Stimulated activated CD4-positive, alpha-beta T cell treated with anti-CD3 and anti-CD28 coated beads, TNF-alpha, amount 100 ng/mL, for 4 hours (primary cell): ENCODE results near the gene CAMKMT.

Experiments
- DNase-seq, 3 experiments: peaks; one replicate each; pipeline ENCODE4 v3.0.0-alpha.2; 2020; ENCODE audit warnings: low read depth in 3 of 3

Gene CAMKMT

GRCh38 chr2:44444881-44445280 is 83.1 kb downstream of the CAMKMT start:
- no peak for DNase-seq

DNA sequence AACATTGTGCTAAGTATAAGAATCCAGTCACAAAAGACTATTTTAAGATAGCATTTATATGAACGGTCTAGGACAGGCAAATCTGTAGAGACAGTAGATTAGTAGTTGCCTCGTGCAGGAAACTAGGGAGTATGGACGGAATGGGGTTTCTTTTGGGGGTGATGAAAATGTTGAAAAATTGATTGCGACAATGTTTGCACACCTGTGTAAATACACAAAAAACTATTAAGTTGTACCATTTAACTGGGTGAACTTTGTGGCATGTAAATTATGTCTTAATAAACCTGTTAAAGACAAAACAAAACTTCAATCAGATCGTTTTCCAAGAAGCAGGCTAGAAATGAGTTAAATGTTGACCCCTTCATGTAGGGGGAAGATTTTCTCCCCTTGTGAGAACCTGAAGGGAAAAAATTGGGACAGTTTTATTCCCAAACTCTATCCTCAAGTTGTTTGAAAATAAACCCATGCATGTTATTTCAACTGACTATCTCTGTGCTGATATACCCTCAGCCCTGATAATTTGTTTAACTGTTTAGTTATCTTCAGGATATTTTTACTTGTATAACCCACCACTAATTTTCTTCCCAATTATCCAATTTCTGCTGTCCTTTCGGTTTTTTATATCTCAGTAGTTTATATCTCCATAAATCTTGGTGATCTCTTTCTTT is 87.2 kb downstream of the CAMKMT start:
- DNase-seq: no peak

GRCh38 chr2:44450082-44450481 is 88.3 kb downstream of the CAMKMT start:
- DNase-seq: no peak

- DNase-seq: no peak
Measured at GRCh38 chr2:44450806-44451205, 89.1 kb downstream of the CAMKMT start.

GRCh38 chr2:44452069-44452583 is 90.4 kb downstream of the CAMKMT start:
- DNase-seq: no peak

DNA sequence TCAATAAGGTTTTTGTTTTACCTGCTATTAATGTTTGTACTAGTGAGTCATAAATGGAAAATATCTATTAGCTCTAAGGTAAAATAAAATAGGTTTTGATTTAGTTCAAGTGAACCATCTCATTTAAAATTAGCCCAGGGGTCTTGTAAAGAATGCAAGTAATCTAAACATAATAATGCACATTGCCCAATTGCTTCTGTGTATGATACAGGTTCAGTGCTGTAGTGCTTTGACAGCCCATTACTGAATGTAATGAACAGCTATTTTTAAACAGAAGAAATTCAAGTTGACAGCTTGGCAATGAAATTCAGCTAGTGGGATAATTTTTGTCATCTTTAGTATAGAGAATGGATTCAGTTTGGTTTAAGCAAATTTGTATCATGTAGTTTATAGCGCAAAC is 91.5 kb downstream of the CAMKMT start:
- DNase-seq: no peak

GRCh38 chr2:44455877-44456276 is 94.1 kb downstream of the CAMKMT start:
- DNase-seq: no peak

DNA sequence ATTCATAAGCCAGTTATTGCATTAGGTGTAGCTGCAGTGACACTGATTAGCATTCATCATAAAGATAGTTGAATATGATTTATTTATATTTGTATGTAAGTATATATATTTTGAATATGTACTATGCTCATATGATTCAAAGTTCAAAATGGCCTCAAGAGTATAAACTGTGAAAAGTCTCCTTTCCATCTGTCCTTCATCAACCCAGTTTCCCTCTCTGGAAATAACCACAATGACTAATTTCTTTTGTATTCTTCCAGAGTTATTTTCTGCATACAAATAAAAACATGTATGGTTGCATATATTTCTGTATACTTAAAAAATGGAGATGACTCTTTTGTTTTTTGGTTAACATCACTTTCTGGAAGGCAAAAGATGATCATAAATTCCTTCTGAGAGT is 95.2 kb downstream of the CAMKMT start:
- no peak for DNase-seq

DNA sequence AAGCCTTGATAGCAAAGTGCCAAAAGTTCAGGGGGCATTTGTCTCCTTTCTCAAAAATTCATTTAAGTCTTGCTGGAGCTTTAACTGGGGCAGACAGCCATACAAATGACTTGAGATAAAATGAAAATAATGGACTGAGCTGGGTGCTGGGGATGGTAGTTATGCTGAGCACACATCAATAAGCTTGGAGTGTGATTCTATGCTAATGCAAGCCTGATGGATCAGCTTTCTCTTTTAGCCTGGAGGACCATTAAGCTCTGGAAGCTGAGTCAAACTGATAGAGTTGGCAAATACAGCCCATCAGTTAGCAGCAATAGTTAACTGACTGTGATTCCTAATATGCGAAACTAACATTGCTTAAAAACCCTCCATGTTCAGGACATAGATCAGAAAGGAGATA is 98.0 kb downstream of the CAMKMT start:
- DNase-seq: no peak

GRCh38 chr2:44462934-44463849 is 101.4 kb downstream of the CAMKMT start:
- no peak for DNase-seq

GRCh38 chr2:44464437-44464836 is 102.7 kb downstream of the CAMKMT start:
- no peak for DNase-seq

- DNase-seq: no peak
Measured at GRCh38 chr2:44470151-44470550, 108.4 kb downstream of the CAMKMT start.

- DNase-seq: no peak
Measured at GRCh38 chr2:44477657-44478414, 116.1 kb downstream of the CAMKMT start.

- DNase-seq: peak in 1 of 3 experiments; percentile 19
Measured at GRCh38 chr2:44479127-44479887, 117.6 kb downstream of the CAMKMT start.

DNA sequence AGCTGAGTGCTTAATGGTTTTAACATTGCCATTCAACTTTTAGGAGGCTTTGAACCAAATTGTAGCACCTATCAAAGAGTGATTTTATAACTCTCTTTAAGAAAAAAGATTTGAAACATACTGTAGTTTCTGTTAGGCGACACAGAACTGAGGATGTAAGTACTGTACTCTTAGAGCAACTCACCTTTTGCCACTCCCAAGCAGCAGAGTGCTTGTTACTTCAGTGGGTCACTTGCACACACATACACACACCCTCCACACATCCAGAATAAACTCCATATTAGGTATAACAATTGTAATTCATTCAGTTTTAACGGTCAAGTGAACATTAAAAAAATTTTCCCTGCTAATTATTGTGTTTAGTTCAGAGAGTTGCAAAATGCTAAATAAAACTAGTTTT is 118.3 kb downstream of the CAMKMT start:
- no peak for DNase-seq

DNA sequence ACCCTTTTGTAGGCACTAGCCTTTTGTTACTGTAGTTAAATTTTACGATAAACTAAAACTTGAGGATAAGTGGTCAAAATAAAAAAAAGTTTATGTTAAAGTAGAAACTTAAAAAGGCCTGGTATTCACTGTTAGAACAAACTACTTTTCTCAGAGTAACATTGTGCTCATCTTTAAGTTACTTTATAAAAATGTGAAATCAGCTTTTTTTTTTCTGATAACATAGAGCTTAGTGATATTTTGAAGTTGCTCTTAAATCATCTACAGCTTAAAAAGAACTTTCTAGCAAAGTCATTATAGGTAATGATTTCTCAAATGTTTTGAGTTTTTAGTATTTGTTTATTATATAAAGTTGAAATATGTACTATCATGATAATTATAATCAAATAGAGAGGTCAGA is 125.3 kb downstream of the CAMKMT start:
- DNase-seq: no peak

- no peak for DNase-seq
Measured at GRCh38 chr2:44490726-44491125, 129.0 kb downstream of the CAMKMT start.

DNA sequence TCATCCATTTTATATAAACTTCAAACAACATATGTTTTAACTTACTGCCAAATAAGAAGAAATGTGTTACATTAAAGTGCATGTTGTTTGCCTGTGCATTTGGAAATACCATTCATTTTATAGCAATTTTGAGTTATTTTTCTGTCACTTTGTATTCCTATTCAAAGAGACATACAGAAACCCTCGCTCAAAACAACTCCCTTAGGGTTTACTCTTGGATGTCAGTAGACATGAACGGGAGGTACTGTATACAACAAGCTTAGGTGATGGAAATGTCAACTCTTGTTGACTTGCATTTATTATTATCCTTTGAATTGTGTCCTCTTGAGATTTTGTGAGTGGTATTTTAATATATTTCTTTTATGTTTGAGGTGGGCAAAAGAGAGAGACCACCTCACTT is 132.3 kb downstream of the CAMKMT start:
- no peak for DNase-seq

- no peak for DNase-seq
Measured at GRCh38 chr2:44495035-44495434, 133.3 kb downstream of the CAMKMT start.

DNA sequence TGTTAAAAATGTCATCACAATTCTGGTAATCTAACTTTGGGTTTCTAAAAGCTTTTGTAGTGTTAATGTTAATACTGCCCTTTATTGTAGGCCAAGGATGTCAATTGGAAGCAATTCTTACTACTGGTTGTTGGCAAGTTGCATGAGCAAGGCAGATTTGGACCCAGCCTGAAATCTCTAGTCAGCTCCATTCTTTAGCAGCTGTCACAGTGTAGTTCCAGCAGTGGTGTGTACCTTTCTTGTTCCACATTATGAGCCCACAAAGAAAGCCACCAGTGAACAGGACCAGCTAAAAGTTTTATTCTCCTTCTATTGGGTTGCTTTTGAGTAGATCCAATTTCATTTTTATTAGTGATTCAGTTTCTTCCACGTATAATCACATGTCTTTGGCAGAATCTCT is 133.8 kb downstream of the CAMKMT start:
- no peak for DNase-seq

- no peak for DNase-seq
Measured at GRCh38 chr2:44496130-44496529, 134.4 kb downstream of the CAMKMT start.
